CD4-positive, CD25-positive, alpha-beta regulatory T cell (primary cell): ENCODE results near the gene UBN1. TPM values are rescaled to one million over a fixed set of nuclear protein-coding genes. Genes with fewer than 3 reads are reported as not detected.

Experiments used
- ATAC-seq, 2 donors: fragments of 150-1000 bp; cut with Tn5 transposase; one replicate each; pipeline ENCODE4 v1.10.0; 2021; ENCODE audit warnings: low read depth in 2 of 2, moderate number of reproducible peaks in 2 of 2, moderate library complexity in 1 of 2
- DNase-seq, 3 donors: peaks; one replicate each; pipeline versions ENCODE4 v3.0.0 to v3.0.0-alpha.2; 2012 to 2022; ENCODE audit warnings: mixed read lengths in 1 of 3
- H3K27ac ChIP-seq: one replicate; pipeline ENCODE4 v1.7.0; 2013; ENCODE audit warnings: mild to moderate bottlenecking, low read length; ENCODE audit not compliant: insufficient read depth, poor library complexity, severe bottlenecking
- H3K27me3 ChIP-seq: one replicate; pipeline ENCODE4 v1.7.0; 2013; ENCODE audit warnings: low read length; ENCODE audit not compliant: control insufficient read depth, insufficient read depth
- H3K36me3 ChIP-seq: one replicate; pipeline ENCODE4 v1.7.0; 2013; ENCODE audit warnings: mild to moderate bottlenecking, low read length, moderate library complexity; ENCODE audit not compliant: control insufficient read depth, insufficient read depth
- H3K4me1 ChIP-seq: 2 replicates; pipeline ENCODE4 v1.7.0; 2013; ENCODE audit warnings: mild to moderate bottlenecking, low read length; ENCODE audit not compliant: insufficient read depth, control insufficient read depth, poor library complexity, severe bottlenecking
- H3K4me3 ChIP-seq: one replicate; pipeline ENCODE4 v1.7.0; 2013; ENCODE audit warnings: low read depth, mild to moderate bottlenecking, low read length, moderate library complexity
- H3K9me3 ChIP-seq, 2 experiments: 1 replicate in 1 of 2; 2 replicates in 1 of 2; pipeline ENCODE4 v1.7.0; 2013; ENCODE audit warnings: low read length in 2 of 2, mild to moderate bottlenecking in 1 of 2, moderate library complexity in 1 of 2; ENCODE audit not compliant: control insufficient read depth in 2 of 2
- H3K27ac Mint-ChIP-seq, 3 donors: one replicate each; pipeline ENCODE4 v1.8.0; 2020 to 2022; ENCODE audit warnings: mild to moderate bottlenecking in 3 of 3, mixed read lengths in 3 of 3, moderate library complexity in 2 of 3
- H3K27me3 Mint-ChIP-seq: one replicate; pipeline ENCODE4 v1.8.0; 2022; ENCODE audit warnings: mild to moderate bottlenecking, mixed read lengths
- H3K36me3 Mint-ChIP-seq: one replicate; pipeline ENCODE4 v1.8.0; 2020; ENCODE audit warnings: mixed read lengths
- H3K4me1 Mint-ChIP-seq, 4 donors: one replicate each; pipeline ENCODE4 v1.8.0; 2020 to 2022; ENCODE audit warnings: mixed read lengths in 4 of 4, mild to moderate bottlenecking in 1 of 4
- H3K4me3 Mint-ChIP-seq, 4 donors: one replicate each; pipeline ENCODE4 v1.8.0; 2020 to 2022; ENCODE audit warnings: mild to moderate bottlenecking in 4 of 4, mixed read lengths in 4 of 4, moderate library complexity in 3 of 4
- H3K9me3 Mint-ChIP-seq, 7 donors: one replicate each; pipeline ENCODE4 v1.8.0; 2020 to 2022; ENCODE audit warnings: mixed read lengths in 7 of 7, mild to moderate bottlenecking in 3 of 7, moderate library complexity in 2 of 7
- polyA plus RNA-seq, 4 donors: library from polyadenylated mRNA; unstranded; fragments of 300-500 nt; fragmentation: Illumina TruSeq; gene quantifications; one replicate each; pipeline ENCODE4 v1.2.3, GENCODE V29; 2021
- total RNA-seq: library from RNA; stranded (reverse); gene quantifications from one replicate; pipeline ENCODE4 v1.2.3, GENCODE V29; 2022

Gene UBN1
- total and polyA plus RNA-seq, 5 donors from 2014 or later, result 10.8 to 65.3 (median 11.4) TPM

- Histone ChIP-seq H3K9me3 (no peaks in the 10 kb centered on the region), H3K27ac (no peak overlapping the region), H3K4me1 (peaks cover 18% of the 10 kb centered on the region), H3K4me3 (no peak overlapping the region), H3K27me3 (no peaks in the 10 kb centered on the region), H3K36me3 (peaks cover 39% of the 10 kb centered on the region)
- H3K4me3 Mint-ChIP-seq, result peak overlapping the region in 1 of 4 donors; percentile 54
- H3K9me3 Mint-ChIP-seq, result no peaks in the 10 kb centered on the region
- ATAC-seq (no peak), DNase-seq (no peak)
- H3K27me3 Mint-ChIP-seq, result no peaks in the 10 kb centered on the region
- H3K36me3 Mint-ChIP-seq, result peaks cover 7% of the 10 kb centered on the region
- peaks cover 0 to 19% (median 5%) of the 10 kb centered on the region in 4 donors for H3K4me1 Mint-ChIP-seq
- no peak overlapping the region for H3K27ac Mint-ChIP-seq
Observed at GRCh38 chr16:4806280-4806679, 41.0 kb upstream of the UBN1 start.

- Mint-ChIP-seq H3K36me3 (peaks cover 27% of the 10 kb centered on the region), H3K9me3 (no peaks in the 10 kb centered on the region), H3K4me3 (no peak overlapping the region), H3K4me1 (peaks cover 0 to 2% (median 0%) of the 10 kb centered on the region in 4 donors), H3K27me3 (no peaks in the 10 kb centered on the region), H3K27ac (peak overlapping the region in 1 of 3 donors; percentile 69)
- Histone ChIP-seq H3K4me3 (no peak overlapping the region), H3K36me3 (peaks cover 69% of the 10 kb centered on the region), H3K27ac (no peak overlapping the region), H3K27me3 (no peaks in the 10 kb centered on the region), H3K9me3 (no peaks in the 10 kb centered on the region), H3K4me1 (no peaks in the 10 kb centered on the region)
- no peak for DNase-seq
- no peak for ATAC-seq
Observed at GRCh38 chr16:4811242-4811641, 36.0 kb upstream of the UBN1 start.

GRCh38 chr16:4811773-4812172 is 35.5 kb upstream of the UBN1 start:
- Mint-ChIP-seq H3K9me3 (no peaks in the 10 kb centered on the region), H3K4me1 (peaks cover 0 to 2% (median 0%) of the 10 kb centered on the region in 4 donors), H3K4me3 (peak overlapping the region in 1 of 4 donors; percentile 31), H3K36me3 (peaks cover 31% of the 10 kb centered on the region), H3K27ac (peak overlapping the region in 1 of 3 donors; percentile 69), H3K27me3 (no peaks in the 10 kb centered on the region)
- Histone ChIP-seq H3K27ac (no peak overlapping the region), H3K27me3 (no peaks in the 10 kb centered on the region), H3K36me3 (peaks cover 65% of the 10 kb centered on the region), H3K9me3 (no peaks in the 10 kb centered on the region), H3K4me1 (no peaks in the 10 kb centered on the region), H3K4me3 (no peak overlapping the region)
- no peak for DNase-seq
- no peak for ATAC-seq

GRCh38 chr16:4813251-4814003 is 33.9 kb upstream of the UBN1 start:
- Mint-ChIP-seq H3K36me3 (peaks cover 30% of the 10 kb centered on the region), H3K4me3 (no peak overlapping the region), H3K9me3 (no peaks in the 10 kb centered on the region), H3K4me1 (peaks cover 0 to 2% (median 0%) of the 10 kb centered on the region in 4 donors), H3K27ac (peak overlapping the region in 1 of 3 donors; percentile 26), H3K27me3 (no peaks in the 10 kb centered on the region)
- H3K4me1 ChIP-seq, result no peaks in the 10 kb centered on the region
- DNase-seq (no peak), ATAC-seq (no peak)
- no peaks in the 10 kb centered on the region for H3K27me3 ChIP-seq
- peaks cover 65% of the 10 kb centered on the region for H3K36me3 ChIP-seq
- H3K27ac ChIP-seq, result no peak overlapping the region
- no peak overlapping the region for H3K4me3 ChIP-seq
- no peaks in the 10 kb centered on the region for H3K9me3 ChIP-seq

GRCh38 chr16:4814046-4814445 is 33.2 kb upstream of the UBN1 start:
- Mint-ChIP-seq H3K36me3 (peaks cover 35% of the 10 kb centered on the region), H3K4me1 (peaks cover 0 to 4% (median 0%) of the 10 kb centered on the region in 4 donors), H3K27me3 (no peaks in the 10 kb centered on the region), H3K4me3 (no peak overlapping the region), H3K9me3 (no peaks in the 10 kb centered on the region), H3K27ac (peak overlapping the region in 1 of 3 donors; percentile 11)
- no peak overlapping the region for H3K27ac ChIP-seq
- no peaks in the 10 kb centered on the region for H3K27me3 ChIP-seq
- no peaks in the 10 kb centered on the region for H3K4me1 ChIP-seq
- ATAC-seq (no peak), DNase-seq (no peak)
- H3K4me3 ChIP-seq, result no peak overlapping the region
- no peaks in the 10 kb centered on the region for H3K9me3 ChIP-seq
- peaks cover 60% of the 10 kb centered on the region for H3K36me3 ChIP-seq

- Histone ChIP-seq H3K9me3 (no peaks in the 10 kb centered on the region), H3K27ac (no peak overlapping the region), H3K4me1 (no peaks in the 10 kb centered on the region), H3K27me3 (no peaks in the 10 kb centered on the region), H3K36me3 (peaks cover 59% of the 10 kb centered on the region), H3K4me3 (no peak overlapping the region)
- no peaks in the 10 kb centered on the region for H3K9me3 Mint-ChIP-seq
- H3K4me1 Mint-ChIP-seq, result peaks cover 0 to 4% (median 0%) of the 10 kb centered on the region in 4 donors
- H3K27me3 Mint-ChIP-seq, result no peaks in the 10 kb centered on the region
- no peak for DNase-seq
- H3K27ac Mint-ChIP-seq, result peak overlapping the region in 1 of 3 donors; percentile 41
- no peak overlapping the region for H3K4me3 Mint-ChIP-seq
- no peak for ATAC-seq
- H3K36me3 Mint-ChIP-seq, result peaks cover 38% of the 10 kb centered on the region
Observed at GRCh38 chr16:4814542-4815173, 32.6 kb upstream of the UBN1 start.

GRCh38 chr16:4820652-4821051 is 26.6 kb upstream of the UBN1 start:
- peaks cover 61% of the 10 kb centered on the region for H3K36me3 ChIP-seq
- peak overlapping the region in 1 of 3 donors; percentile 47 for H3K27ac Mint-ChIP-seq
- H3K4me3 Mint-ChIP-seq, result no peak overlapping the region
- H3K27me3 ChIP-seq, result no peaks in the 10 kb centered on the region
- peaks cover 0 to 7% (median 4%) of the 10 kb centered on the region in 4 donors for H3K4me1 Mint-ChIP-seq
- H3K27ac ChIP-seq, result no peak overlapping the region
- DNase-seq, result no peak
- no peaks in the 10 kb centered on the region for H3K27me3 Mint-ChIP-seq
- no peaks in the 10 kb centered on the region for H3K9me3 Mint-ChIP-seq
- no peak overlapping the region for H3K4me3 ChIP-seq
- no peak for ATAC-seq
- H3K9me3 ChIP-seq, result no peaks in the 10 kb centered on the region
- peaks cover 51% of the 10 kb centered on the region for H3K36me3 Mint-ChIP-seq
- no peaks in the 10 kb centered on the region for H3K4me1 ChIP-seq
